Parathyroid adenoma (tissue), 2 donors: ENCODE results near the gene ZSWIM6.

Experiments used
- H2AFZ ChIP-seq: fragments of 300-600 bp; sonication (generic); one replicate; pipeline ENCODE4 v1.7.0; 2017; ENCODE audit warnings: antibody characterized with exemption, mild to moderate bottlenecking
- H3K27ac ChIP-seq: fragments of 300-600 bp; sonication (generic); one replicate; pipeline ENCODE4 v1.7.0; 2017
- H3K27me3 ChIP-seq: fragments of 300-600 bp; sonication (generic); one replicate; pipeline ENCODE4 v1.7.0; 2017; ENCODE audit warnings: low read length; ENCODE audit not compliant: control insufficient read depth, insufficient read depth
- H3K36me3 ChIP-seq: fragments of 300-600 bp; sonication (generic); one replicate; pipeline ENCODE4 v1.7.0; 2017; ENCODE audit warnings: low read length; ENCODE audit not compliant: control insufficient read depth, insufficient read depth
- H3K4me1 ChIP-seq: fragments of 300-600 bp; sonication (generic); one replicate; pipeline ENCODE4 v1.7.0; 2017; ENCODE audit warnings: control low read depth
- H3K4me2 ChIP-seq: fragments of 300-600 bp; sonication (generic); one replicate; pipeline ENCODE4 v1.7.0; 2017; ENCODE audit warnings: low read length
- H3K4me3 ChIP-seq: fragments of 300-600 bp; sonication (generic); one replicate; pipeline ENCODE4 v1.7.0; 2017; ENCODE audit warnings: low read depth, low read length
- H3K79me2 ChIP-seq: fragments of 300-600 bp; sonication (generic); one replicate; pipeline ENCODE4 v1.7.0; 2017; ENCODE audit warnings: control low read depth
- H3K9ac ChIP-seq: fragments of 300-600 bp; sonication (generic); one replicate; pipeline ENCODE4 v1.7.0; 2017; ENCODE audit warnings: mild to moderate bottlenecking
- H3K9me3 ChIP-seq: fragments of 300-600 bp; sonication (generic); one replicate; pipeline ENCODE4 v1.7.0; 2017; ENCODE audit warnings: low read length; ENCODE audit not compliant: control insufficient read depth
- CTCF ChIP-seq: fragments of 300-600 bp; sonication (generic); IDR thresholded peaks from one replicate; pipeline ENCODE4 v1.7.0; 2017; ENCODE audit warnings: antibody characterized with exemption, mild to moderate bottlenecking
- donor health status: primary hyperparathyroidism.

The ZSWIM6 gene

GRCh38 chr5:61287474-61287873 lies 44.6 kb upstream of the ZSWIM6 start:
- H3K9me3 ChIP-seq: no peaks in the 10 kb centered on the region
- TF ChIP-seq CTCF: no peak
- H3K27ac ChIP-seq: no peak overlapping the region
- no peak overlapping the region for H3K4me2 ChIP-seq
- no peaks in the 10 kb centered on the region for H3K4me1 ChIP-seq
- no peaks in the 10 kb centered on the region for H3K27me3 ChIP-seq
- no peak overlapping the region for H2AFZ ChIP-seq
- no peak overlapping the region for H3K9ac ChIP-seq
- H3K79me2 ChIP-seq: no peaks in the 10 kb centered on the region
- H3K36me3 ChIP-seq: no peaks in the 10 kb centered on the region
- H3K4me3 ChIP-seq: no peak overlapping the region

GRCh38 chr5:61289241-61289640 lies 42.8 kb upstream of the ZSWIM6 start:
- peaks cover 7% of the 10 kb centered on the region for H3K4me1 ChIP-seq
- no peak overlapping the region for H3K4me2 ChIP-seq
- H3K36me3 ChIP-seq: no peaks in the 10 kb centered on the region
- TF ChIP-seq CTCF: no peak
- H3K9ac ChIP-seq: no peak overlapping the region
- no peaks in the 10 kb centered on the region for H3K27me3 ChIP-seq
- H2AFZ ChIP-seq: no peak overlapping the region
- H3K9me3 ChIP-seq: no peaks in the 10 kb centered on the region
- no peak overlapping the region for H3K27ac ChIP-seq
- H3K79me2 ChIP-seq: no peaks in the 10 kb centered on the region
- no peak overlapping the region for H3K4me3 ChIP-seq

GRCh38 chr5:61289669-61290306 lies 42.3 kb upstream of the ZSWIM6 start:
- TF ChIP-seq CTCF: no peak
- H3K36me3 ChIP-seq: no peaks in the 10 kb centered on the region
- no peak overlapping the region for H3K4me2 ChIP-seq
- no peak overlapping the region for H3K9ac ChIP-seq
- no peak overlapping the region for H3K4me3 ChIP-seq
- no peaks in the 10 kb centered on the region for H3K27me3 ChIP-seq
- no peaks in the 10 kb centered on the region for H3K9me3 ChIP-seq
- no peak overlapping the region for H2AFZ ChIP-seq
- H3K27ac ChIP-seq: no peak overlapping the region
- peaks cover 7% of the 10 kb centered on the region for H3K4me1 ChIP-seq
- H3K79me2 ChIP-seq: no peaks in the 10 kb centered on the region

- Histone ChIP-seq H3K9ac (no peak overlapping the region), H3K79me2 (no peaks in the 10 kb centered on the region), H3K27me3 (no peaks in the 10 kb centered on the region), H3K4me1 (peaks cover 7% of the 10 kb centered on the region), H2AFZ (peak overlapping the region; percentile 44), H3K36me3 (no peaks in the 10 kb centered on the region), H3K27ac (peak overlapping the region; percentile 15), H3K4me3 (no peak overlapping the region), H3K4me2 (no peak overlapping the region), H3K9me3 (no peaks in the 10 kb centered on the region)
- no peak for TF ChIP-seq CTCF
These were observed 41.3 kb upstream of the ZSWIM6 start for GRCh38 chr5:61290791-61291210.

- H3K9ac ChIP-seq: no peak overlapping the region
- H3K9me3 ChIP-seq: no peaks in the 10 kb centered on the region
- no peak overlapping the region for H3K4me3 ChIP-seq
- no peaks in the 10 kb centered on the region for H3K27me3 ChIP-seq
- H3K4me1 ChIP-seq: peaks cover 7% of the 10 kb centered on the region
- H3K27ac ChIP-seq: no peak overlapping the region
- TF ChIP-seq CTCF: no peak
- H3K79me2 ChIP-seq: no peaks in the 10 kb centered on the region
- H3K4me2 ChIP-seq: no peak overlapping the region
- no peaks in the 10 kb centered on the region for H3K36me3 ChIP-seq
- H2AFZ ChIP-seq: no peak overlapping the region
These were observed 39.9 kb upstream of the ZSWIM6 start for GRCh38 chr5:61292062-61292657.
